Measurements from ENCODE around the gene ZNF430.
A peak's percentile ranks its signal among the peaks of the same experiment; 100 is the strongest.

DNA sequence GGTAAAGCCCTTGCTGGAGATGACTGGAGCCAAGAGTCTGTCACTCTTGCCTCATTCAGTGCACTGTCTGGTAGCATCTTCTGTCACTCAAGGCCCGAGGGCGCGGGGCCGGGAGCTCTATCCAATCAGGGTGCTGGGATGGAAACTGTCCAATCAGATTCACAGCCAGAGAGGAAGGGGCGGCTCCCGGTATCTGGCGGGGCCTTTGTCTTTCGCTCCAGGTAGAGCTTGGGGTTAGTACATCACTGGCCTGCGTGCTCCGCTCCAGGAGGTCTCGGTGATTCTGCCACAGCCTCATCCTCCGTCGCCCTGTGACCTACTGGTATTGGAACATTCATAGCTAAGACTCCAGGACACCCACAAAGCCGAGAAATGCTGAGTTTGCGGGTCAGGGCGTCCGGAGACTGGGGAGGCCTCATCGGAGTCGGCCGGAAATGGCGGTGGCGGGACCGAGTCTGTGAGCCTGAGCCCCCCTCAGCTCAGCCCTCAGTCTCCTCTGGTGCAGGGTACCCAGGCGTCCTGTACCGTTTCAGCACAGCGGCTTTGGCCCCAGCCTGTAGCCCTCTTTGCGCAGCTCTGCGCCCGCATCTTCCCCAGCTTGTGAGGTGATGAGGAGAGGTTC, 20.6 kb upstream of the ZNF430 start:
- TF ChIP-seq, protein P1, sequence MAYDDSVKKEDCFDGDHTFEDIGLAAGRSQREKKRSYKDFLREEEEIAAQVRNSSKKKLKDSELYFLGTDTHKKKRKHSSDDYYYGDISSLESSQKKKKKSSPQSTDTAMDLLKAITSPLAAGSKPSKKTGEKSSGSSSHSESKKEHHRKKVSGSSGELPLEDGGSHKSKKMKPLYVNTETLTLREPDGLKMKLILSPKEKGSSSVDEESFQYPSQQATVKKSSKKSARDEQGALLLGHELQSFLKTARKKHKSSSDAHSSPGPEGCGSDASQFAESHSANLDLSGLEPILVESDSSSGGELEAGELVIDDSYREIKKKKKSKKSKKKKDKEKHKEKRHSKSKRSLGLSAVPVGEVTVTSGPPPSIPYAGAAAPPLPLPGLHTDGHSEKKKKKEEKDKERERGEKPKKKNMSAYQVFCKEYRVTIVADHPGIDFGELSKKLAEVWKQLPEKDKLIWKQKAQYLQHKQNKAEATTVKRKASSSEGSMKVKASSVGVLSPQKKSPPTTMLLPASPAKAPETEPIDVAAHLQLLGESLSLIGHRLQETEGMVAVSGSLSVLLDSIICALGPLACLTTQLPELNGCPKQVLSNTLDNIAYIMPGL (CRISPR knock-in tag; IDR thresholded peaks at IDR 0.05), result 0 out of 2 replicates have a peak, but pooled peaks have one; percentile 31
- no peak for TF ChIP-seq FOXJ3 (CRISPR knock-in tag; IDR thresholded peaks at IDR 0.05; ENCODE audit: borderline replicate concordance)
- TF ChIP-seq, protein P2, sequence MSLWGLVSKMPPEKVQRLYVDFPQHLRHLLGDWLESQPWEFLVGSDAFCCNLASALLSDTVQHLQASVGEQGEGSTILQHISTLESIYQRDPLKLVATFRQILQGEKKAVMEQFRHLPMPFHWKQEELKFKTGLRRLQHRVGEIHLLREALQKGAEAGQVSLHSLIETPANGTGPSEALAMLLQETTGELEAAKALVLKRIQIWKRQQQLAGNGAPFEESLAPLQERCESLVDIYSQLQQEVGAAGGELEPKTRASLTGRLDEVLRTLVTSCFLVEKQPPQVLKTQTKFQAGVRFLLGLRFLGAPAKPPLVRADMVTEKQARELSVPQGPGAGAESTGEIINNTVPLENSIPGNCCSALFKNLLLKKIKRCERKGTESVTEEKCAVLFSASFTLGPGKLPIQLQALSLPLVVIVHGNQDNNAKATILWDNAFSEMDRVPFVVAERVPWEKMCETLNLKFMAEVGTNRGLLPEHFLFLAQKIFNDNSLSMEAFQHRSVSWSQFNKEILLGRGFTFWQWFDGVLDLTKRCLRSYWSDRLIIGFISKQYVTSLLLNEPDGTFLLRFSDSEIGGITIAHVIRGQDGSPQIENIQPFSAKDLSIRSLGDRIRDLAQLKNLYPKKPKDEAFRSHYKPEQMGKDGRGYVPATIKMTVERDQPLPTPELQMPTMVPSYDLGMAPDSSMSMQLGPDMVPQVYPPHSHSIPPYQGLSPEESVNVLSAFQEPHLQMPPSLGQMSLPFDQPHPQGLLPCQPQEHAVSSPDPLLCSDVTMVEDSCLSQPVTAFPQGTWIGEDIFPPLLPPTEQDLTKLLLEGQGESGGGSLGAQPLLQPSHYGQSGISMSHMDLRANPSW (CRISPR knock-in tag; conservative IDR thresholded peaks at IDR 0.05; ENCODE audit: low read depth), result no peak
- TF ChIP-seq, protein P3, sequence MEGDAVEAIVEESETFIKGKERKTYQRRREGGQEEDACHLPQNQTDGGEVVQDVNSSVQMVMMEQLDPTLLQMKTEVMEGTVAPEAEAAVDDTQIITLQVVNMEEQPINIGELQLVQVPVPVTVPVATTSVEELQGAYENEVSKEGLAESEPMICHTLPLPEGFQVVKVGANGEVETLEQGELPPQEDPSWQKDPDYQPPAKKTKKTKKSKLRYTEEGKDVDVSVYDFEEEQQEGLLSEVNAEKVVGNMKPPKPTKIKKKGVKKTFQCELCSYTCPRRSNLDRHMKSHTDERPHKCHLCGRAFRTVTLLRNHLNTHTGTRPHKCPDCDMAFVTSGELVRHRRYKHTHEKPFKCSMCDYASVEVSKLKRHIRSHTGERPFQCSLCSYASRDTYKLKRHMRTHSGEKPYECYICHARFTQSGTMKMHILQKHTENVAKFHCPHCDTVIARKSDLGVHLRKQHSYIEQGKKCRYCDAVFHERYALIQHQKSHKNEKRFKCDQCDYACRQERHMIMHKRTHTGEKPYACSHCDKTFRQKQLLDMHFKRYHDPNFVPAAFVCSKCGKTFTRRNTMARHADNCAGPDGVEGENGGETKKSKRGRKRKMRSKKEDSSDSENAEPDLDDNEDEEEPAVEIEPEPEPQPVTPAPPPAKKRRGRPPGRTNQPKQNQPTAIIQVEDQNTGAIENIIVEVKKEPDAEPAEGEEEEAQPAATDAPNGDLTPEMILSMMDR (IDR thresholded peaks at IDR 0.05), result no peak

Measured in WTC11 (cell line).